GM20000 (cell line): Measurements from ENCODE around the gene LAP3.
"Not testable (repeated sequence)": the region's sequence is repeated elsewhere in the genome, so short reads cannot be mapped to it uniquely, and the experiment has no call there.

Experiments used
- DNase-seq: peaks from one replicate; pipeline ENCODE4 v3.0.0; 2012; ENCODE audit warnings: low spot score
- CTCF ChIP-seq: IDR thresholded peaks from 2 replicates; pipeline ENCODE4 v1.5.1; 2012; ENCODE audit warnings: mild to moderate bottlenecking, control low read depth; ENCODE audit errors: extremely low read depth, missing control alignments

LAP3 gene

GRCh38 chr4:17562157-17562556 lies 14.8 kb upstream of the LAP3 start:
- no peak for DNase-seq
- TF ChIP-seq CTCF, result no peak

- no peak for DNase-seq
- TF ChIP-seq CTCF, result no peak
These were observed 11.2 kb upstream of the LAP3 start for GRCh38 chr4:17565846-17566245.

GRCh38 chr4:17567271-17567670 lies 9.7 kb upstream of the LAP3 start:
- no peak for TF ChIP-seq CTCF

GRCh38 chr4:17574206-17574605 lies 2.8 kb upstream of the LAP3 start:
- no peak for TF ChIP-seq CTCF
- no peak for DNase-seq

More at GRCh38 chr4:17567271-17567670, 9.7 kb upstream of the LAP3 start:
- no peak for DNase-seq

GRCh38 chr4:17575177-17575576 lies 1.8 kb upstream of the LAP3 start:
- not testable (repeated sequence) for DNase-seq

GRCh38 chr4:17577665-17578481 lies 875 bp downstream of the LAP3 start:
- no peak for TF ChIP-seq CTCF

GRCh38 chr4:17578482-17578891 lies 1.5 kb downstream of the LAP3 start:
- DNase-seq, result peak; percentile 45
- TF ChIP-seq CTCF, result no peak

More at GRCh38 chr4:17577665-17578481, 875 bp downstream of the LAP3 start:
- DNase-seq, result peak; percentile 28

GRCh38 chr4:17580969-17581368 lies 4.0 kb downstream of the LAP3 start:
- no peak for TF ChIP-seq CTCF
- no peak for DNase-seq
